ENCODE data around the gene CNTN2. TPM values are rescaled to one million over a fixed set of nuclear protein-coding genes. Genes with fewer than 3 reads are reported as not detected.

Gene CNTN2
- polyA plus RNA-seq, 1 donor (not counting 4 experiments of a cell fraction or from before 2014, with no cell fraction given), result not detected

GRCh38 chr1:205016075-205016474 is 26.9 kb upstream of the CNTN2 start:
- Histone ChIP-seq H2AFZ (ENCODE audit: control insufficient read depth, low read length) (no peak overlapping the region), H3K27me3 (ENCODE audit: control insufficient read depth, extremely low read depth, insufficient read depth, low read length) (peaks cover 32% of the 10 kb centered on the region), H3K4me3 (ENCODE audit: control insufficient read depth in 2 of 3, extremely low read depth in 1 of 3, insufficient read depth in 2 of 3, low read depth in 1 of 3, low read length in 3 of 3) (no peak overlapping the region), H3K9me3 (ENCODE audit: control insufficient read depth, low read depth, low read length) (no peaks in the 10 kb centered on the region), H3K9ac (ENCODE audit: control insufficient read depth, extremely low read depth, insufficient read depth, low read length) (no peak overlapping the region), H3K79me2 (ENCODE audit: control insufficient read depth, insufficient read depth, low read length) (no peaks in the 10 kb centered on the region), H4K20me1 (ENCODE audit: control insufficient read depth, extremely low read depth, insufficient read depth, low read length) (no peaks in the 10 kb centered on the region), H3K27ac (ENCODE audit: control insufficient read depth, insufficient read depth, low read length) (no peak overlapping the region), H3K4me2 (ENCODE audit: control insufficient read depth, extremely low read depth, insufficient read depth, low read depth, low read length) (no peak overlapping the region), H3K9me1 (ENCODE audit: control insufficient read depth, extremely low read depth, insufficient read depth, low read length) (no peaks in the 10 kb centered on the region), H3K36me3 (ENCODE audit: control insufficient read depth in 2 of 2, extremely low read depth in 1 of 2, insufficient read depth in 2 of 2, low read length in 2 of 2) (no peaks in the 10 kb centered on the region), H3K4me1 (ENCODE audit: control insufficient read depth, extremely low read depth, insufficient read depth, low read length) (peaks cover 5% of the 10 kb centered on the region)
- DNase-seq (ENCODE audit: low read depth, low spot score) (no peak), FAIRE-seq (no peak)
- dilution Hi-C loops (cut with MboI; ENCODE audit: extremely low pct_ligation_motif_present, low sequenced_read_pairs), result no loop called here
- no peak for TF ChIP-seq EZH2 (IDR thresholded peaks at IDR 0.05; ENCODE audit: low read length)
- no peak for TF ChIP-seq CTCF (optimal IDR thresholded peaks at IDR 0.05 in 1 of 3, IDR thresholded peaks at IDR 0.05 in 1 of 3, conservative IDR thresholded peaks at IDR 0.05 in 1 of 3; ENCODE audit: extremely low read depth in 1 of 3, insufficient read depth in 2 of 3, low read length in 3 of 3)

- TF ChIP-seq CTCF (optimal IDR thresholded peaks at IDR 0.05 in 1 of 3, IDR thresholded peaks at IDR 0.05 in 1 of 3, conservative IDR thresholded peaks at IDR 0.05 in 1 of 3; ENCODE audit: extremely low read depth in 1 of 3, insufficient read depth in 2 of 3, low read length in 3 of 3), result no peak
- no peak for TF ChIP-seq EZH2 (IDR thresholded peaks at IDR 0.05; ENCODE audit: low read length)
- Histone ChIP-seq H3K9ac (ENCODE audit: control insufficient read depth, extremely low read depth, insufficient read depth, low read length) (no peak overlapping the region), H3K9me3 (ENCODE audit: control insufficient read depth, low read depth, low read length) (no peaks in the 10 kb centered on the region), H4K20me1 (ENCODE audit: control insufficient read depth, extremely low read depth, insufficient read depth, low read length) (no peaks in the 10 kb centered on the region), H3K79me2 (ENCODE audit: control insufficient read depth, insufficient read depth, low read length) (no peaks in the 10 kb centered on the region), H3K4me2 (ENCODE audit: control insufficient read depth, extremely low read depth, insufficient read depth, low read depth, low read length) (no peak overlapping the region), H3K4me1 (ENCODE audit: control insufficient read depth, extremely low read depth, insufficient read depth, low read length) (peaks cover 5% of the 10 kb centered on the region), H3K27me3 (ENCODE audit: control insufficient read depth, extremely low read depth, insufficient read depth, low read length) (peaks cover 33% of the 10 kb centered on the region), H3K27ac (ENCODE audit: control insufficient read depth, insufficient read depth, low read length) (no peak overlapping the region), H3K4me3 (ENCODE audit: control insufficient read depth in 2 of 3, extremely low read depth in 1 of 3, insufficient read depth in 2 of 3, low read depth in 1 of 3, low read length in 3 of 3) (no peak overlapping the region), H3K9me1 (ENCODE audit: control insufficient read depth, extremely low read depth, insufficient read depth, low read length) (no peaks in the 10 kb centered on the region), H3K36me3 (ENCODE audit: control insufficient read depth in 2 of 2, extremely low read depth in 1 of 2, insufficient read depth in 2 of 2, low read length in 2 of 2) (no peaks in the 10 kb centered on the region), H2AFZ (ENCODE audit: control insufficient read depth, low read length) (no peak overlapping the region)
- FAIRE-seq (no peak), DNase-seq (ENCODE audit: low read depth, low spot score) (no peak)
- dilution Hi-C loops (cut with MboI; ENCODE audit: extremely low pct_ligation_motif_present, low sequenced_read_pairs), result no loop called here
Observed at GRCh38 chr1:205016584-205016983, 26.4 kb upstream of the CNTN2 start.
